NCI-H146 treated with DMSO at 0.1 percent for 48 hours (cell line): Measurements from ENCODE around the gene TNNT2.

Experiments used
- DNase-seq: peaks from one replicate; lab custom pipeline; 2025; ENCODE audit not compliant: unreplicated experiment; lab: John Stamatoyannopoulos, UW

Gene TNNT2

DNA sequence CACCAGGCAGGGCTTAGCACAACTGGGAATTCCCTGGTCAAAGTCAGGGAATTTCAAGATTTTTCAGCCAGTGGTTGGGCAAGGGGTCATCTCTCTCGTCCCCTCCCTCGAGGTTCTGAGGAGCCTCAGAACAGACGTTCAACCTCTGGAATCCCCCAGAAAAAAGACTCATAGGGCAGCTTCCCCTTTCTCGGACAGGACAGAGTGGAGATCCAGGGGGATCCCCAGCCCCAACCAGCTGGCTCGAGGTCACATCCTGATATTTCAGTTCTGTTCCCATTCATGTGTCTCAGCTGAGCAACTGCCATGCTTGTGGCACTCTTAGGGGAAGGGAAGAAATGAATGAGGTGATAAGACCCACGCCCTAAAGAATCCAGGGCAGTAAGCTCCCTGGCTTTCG, 26.6 kb upstream of the TNNT2 start:
- DNase-seq, result no peak

DNA sequence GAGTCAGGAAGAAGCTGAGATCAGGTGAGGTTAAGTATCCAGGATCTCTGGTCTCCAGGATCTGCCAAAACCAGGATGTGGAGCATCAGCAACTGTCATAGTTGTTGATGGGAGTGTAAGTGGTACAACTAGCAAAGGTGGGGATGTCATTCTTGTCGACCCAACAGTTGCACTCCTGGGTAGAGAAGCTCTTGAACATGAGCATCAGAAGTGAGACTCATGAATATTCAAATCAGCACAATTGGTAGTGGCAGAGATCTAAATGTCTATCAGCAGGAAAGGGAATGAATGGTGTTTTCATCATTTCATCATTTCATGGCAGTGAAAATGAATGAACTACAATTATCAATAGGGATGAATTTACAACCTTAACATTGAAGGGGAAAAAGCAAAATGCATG, 25.9 kb upstream of the TNNT2 start:
- DNase-seq, result no peak

DNA sequence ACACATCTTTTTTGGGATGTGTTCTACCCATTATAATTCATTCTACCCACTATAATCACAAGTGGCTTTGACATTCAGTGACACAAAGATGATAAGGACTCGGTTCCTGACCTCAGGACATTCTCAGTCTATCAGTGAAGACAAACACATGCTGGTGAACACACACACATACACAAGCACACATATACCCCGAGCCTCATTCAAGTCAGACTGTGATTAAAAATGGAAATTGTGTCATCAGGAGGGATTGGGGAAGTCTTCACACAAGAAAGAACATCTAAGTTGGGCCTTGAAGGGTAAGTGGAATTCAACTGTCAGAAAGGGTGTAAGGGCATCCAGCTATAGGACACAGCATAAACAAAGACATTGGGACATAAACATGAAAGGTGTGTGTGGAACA, 24.2 kb upstream of the TNNT2 start:
- DNase-seq, result no peak

DNA sequence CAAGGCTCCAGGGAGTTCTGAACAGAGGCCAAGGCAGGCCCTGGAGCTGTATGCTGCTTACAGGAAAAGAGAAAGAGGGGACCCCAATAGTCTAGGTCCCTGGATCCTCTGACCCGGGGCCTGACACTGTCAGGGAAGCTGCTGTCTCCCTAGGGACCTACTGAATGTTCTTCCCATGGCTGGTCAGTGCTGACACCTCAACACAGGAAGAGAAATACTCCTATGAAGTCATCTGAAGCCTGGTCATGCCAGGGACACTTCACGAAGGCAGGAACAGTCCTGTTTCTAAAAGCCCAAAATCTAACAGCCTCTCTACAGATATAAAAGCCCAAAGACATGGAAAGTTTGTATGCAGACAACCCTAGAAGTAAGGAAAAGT, 23.4 kb upstream of the TNNT2 start:
- DNase-seq, result no peak

DNA sequence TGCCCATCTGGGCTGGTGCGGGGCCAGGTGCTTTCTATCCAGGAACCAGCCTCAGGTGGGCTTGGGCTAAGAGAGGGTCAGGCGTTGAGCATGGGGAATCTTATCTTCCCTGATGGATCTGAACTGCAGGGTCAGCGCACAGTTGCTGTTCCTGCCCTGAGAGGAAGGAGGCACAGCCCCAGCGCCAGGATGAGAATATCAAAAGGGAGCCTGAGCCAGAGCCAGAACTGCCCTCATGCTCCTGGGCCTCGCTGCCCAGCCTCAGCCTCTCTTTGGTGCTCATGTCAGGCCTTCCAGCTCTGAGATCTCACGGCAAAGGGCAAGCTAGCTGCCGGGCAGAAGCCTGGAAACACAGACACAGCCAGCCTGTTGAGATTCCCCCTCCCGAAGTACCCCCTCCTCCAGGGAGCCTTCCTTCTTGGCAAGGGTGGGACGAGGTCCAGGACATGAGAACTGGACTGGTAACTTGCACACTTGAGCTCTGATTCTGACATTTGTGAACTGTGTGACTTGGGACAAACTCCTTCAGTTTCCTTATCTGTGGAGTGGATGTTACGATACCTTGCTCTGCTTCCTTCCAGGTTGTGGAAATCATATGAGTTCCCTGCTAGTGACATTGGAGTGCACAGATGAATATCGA, 22.9 kb upstream of the TNNT2 start:
- DNase-seq, result no peak

DNA sequence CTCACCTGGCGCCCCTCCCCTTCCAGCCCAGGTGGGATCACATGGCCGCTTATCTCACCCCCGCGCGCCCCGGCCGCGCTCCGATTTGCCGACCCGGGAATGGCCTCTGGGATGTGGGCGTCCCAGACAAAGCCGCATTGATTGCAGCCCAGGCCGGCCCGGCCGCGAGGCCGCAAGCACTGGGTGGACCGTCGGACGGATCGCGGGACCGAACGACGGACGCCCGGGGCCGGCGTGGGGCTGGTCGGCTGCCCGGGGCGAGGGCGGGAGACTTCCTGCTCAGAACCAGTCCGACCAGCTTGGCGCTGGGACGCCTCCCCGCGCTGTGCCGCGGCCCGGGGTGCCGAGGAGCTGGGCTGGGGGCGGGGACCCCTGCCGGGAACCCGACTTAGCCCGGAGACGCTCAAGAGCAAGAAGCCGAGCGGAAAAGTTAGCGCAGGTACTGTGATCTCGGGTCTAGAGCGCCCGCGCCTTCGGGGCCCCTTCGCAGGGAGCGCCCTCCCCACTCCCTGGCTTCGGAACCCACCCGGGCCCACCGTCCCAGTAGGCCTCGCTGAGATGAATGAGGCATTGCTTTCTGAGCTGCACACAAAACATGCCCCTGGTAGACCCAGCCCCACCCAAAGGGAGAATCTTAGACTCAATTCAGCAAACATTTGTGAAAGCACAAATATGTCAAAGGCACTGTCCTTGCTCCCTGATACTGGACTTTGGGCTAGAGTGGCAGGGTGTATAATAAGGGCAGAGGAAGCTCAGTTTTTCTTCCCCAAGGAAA, 22.1 kb upstream of the TNNT2 start:
- DNase-seq, result peak; percentile 42

DNA sequence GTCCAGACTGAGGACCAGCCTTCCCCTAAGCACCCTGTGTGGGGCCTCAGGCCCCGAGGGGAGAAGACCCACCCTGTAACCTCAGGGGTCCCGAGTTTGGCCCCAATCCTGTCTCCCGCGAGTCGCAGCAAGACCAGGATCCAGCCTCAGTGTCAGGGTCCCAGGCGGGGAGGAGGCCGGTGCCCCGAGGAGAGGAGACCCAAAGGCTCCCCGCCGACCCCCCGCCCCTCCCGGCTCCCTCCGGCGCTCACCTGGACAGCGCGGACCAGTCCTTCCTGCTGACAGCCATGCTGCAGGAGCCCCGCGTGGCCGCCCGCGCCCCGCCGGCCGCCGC, 21.5 kb upstream of the TNNT2 start, which contains the start of gene LAD1:
Gene LAD1, minus strand, starts transcription at position 307 of the 334 bp plus-strand sequence. Its CDS starts 18 bp downstream, at position 289.
- no peak for DNase-seq

DNA sequence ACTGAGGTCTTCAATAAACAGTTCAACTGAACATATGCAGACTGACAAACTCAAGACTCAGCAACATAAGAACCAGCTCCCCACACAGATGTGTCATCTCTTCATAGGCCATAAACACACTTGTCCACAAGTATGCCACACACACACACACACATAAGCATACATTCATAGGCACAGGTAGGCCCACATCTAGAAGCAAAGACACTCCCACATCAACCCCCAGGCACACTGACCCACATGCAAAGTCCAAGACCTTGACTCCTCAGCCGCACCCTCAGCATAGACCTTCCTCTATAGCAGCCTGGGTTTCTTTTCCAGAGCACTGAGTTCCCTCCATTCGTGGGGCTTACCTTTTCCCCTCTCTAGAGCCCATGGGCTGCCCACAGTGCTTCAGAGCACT, 20.2 kb upstream of the TNNT2 start:
- DNase-seq, result no peak

DNA sequence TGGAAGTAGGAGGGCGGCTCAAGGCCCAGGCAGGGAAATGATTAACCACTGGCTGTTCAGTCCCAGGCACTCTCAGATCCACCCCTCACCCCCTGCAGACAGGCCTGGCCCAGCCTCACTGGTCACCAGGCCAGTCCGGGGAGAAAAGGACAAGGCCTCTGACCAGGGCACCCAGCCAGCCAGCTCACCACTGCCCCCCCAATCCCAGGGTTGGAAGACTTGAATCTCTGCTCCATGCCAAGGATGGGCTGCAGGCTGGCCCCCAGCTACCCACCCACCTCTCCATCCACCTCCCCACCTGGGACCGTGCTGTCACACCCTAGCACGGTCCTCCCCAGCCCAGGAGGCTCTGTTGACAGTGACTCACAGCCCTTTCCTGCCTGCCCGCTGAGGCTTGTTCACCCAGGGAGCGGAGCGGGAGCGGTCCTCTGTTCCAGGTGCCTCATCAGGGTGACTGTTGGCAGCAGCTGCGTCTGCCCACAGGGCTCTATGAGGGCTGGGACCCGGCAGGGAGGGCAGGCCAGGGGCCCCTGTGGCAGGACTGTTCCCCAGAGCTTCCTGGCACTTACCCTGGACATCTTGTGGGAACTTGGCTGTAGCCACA, 19.5 kb upstream of the TNNT2 start:
- no peak for DNase-seq

DNA sequence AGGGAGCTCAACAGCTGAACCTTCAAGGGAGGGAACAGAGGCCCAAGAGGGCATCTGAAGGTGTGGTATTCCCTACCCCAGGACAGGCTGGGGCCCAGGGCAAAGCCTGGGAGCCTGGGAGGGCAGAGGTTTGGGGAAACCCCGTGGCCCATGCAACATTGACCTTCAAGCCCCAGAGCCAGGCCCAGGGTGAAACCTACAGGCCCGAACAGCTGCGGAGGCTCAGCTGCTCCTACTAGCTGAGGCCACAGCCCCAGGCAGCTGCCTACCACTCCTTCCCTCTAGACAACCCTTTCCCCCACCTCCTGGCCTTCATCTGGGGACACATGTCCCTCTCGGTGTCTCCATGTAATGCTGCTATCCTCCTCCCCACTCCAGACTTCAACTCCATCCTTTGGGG, 18.5 kb upstream of the TNNT2 start:
- no peak for DNase-seq

DNA sequence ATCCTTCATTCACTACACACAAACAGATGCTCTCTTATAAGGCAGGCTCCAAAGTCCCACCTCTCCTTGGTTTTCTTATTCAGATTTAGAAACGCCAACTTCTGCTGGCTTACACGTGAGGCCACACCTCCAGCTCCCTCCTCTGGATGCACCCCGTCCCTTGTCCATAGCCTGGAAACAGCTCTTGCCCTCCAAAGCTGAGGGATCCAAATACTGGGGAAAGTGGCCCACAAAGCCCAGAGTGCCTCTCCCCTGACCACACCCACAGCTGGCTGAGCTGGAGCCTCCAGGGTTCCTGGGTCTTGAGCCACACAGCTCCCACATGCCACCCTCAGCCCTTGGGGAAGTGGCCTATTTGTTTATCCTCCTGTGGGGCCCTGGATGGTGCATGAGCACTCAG, 17.1 kb upstream of the TNNT2 start:
- no peak for DNase-seq

DNA sequence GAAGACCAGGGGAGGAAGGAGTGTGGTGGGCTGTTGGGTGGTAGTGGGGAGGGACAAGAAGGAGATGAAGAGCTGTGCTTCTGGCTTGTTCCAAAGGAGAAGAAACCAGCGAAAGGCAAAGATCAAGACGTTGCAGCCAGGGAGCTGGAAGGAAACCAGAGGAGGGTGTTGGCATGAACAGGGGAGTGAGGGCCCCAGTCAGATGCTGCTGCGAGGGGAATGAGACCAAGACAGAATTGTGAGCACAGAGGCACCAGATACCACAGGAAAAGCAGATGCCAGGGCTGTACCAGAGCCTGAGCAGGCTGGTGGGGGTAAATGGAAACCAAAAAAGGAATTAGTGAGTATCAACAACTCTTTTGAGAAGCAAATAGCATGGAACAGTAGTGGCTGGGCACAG, 15.6 kb upstream of the TNNT2 start:
- DNase-seq, result no peak

DNA sequence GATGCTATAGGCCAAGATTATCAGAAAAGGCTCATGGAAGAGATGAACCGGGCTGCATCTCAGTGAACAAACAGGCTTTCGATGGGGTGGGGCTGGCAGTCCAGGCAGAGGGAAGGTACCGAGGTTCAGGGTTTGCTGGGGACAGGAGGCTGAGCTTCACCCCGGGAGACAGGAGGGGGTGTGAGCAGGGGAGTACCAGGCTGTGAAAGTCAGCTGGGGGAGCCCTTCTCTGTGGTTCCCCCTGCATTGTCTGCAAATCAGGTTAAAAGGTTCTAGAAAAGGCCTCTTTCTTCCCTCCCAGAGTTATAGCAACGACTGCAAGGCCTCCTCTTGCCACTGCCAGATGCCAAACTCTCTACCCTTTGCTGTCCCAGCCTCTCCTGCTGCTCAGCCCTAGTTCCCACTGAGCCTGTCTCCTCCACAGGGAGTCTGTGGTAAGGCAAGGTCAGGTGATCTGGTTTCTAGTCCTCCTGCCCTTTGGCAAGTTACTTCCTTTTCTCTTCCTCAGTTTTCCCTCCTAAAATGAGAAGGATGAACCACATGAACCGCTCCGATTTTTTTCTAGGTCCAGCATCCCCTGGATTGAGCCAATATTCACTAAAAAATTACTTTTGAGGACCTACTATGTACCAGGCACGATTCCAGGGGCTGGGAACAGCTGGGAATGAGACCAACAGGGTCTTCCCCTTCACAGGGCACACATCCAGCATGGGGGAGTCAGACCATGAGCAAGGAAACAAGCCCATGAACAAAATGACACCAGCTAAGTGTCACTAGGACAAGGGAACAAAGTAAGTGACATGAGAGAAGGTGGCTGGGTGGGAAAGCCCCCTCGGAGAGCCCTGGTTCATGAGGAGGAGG, 14.4 kb upstream of the TNNT2 start:
- no peak for DNase-seq

DNA sequence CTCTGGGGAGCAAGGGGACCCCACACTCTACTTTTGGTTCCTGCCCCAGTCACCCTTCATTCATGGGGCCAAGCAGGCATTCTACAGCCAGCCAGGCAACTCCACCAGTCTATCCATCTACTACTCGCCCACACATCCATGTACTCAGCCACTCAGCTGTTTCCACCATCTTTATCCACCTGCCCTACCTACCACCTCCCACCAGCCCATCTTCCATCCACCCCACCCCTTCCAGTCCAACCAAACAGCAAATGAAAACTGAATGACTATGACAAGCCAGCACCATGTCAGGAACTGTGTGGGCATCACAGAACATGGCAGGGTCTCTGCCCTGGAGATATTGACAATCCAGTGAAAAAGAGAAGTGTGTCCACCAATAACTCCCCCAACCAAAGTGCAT, 13.7 kb upstream of the TNNT2 start:
- DNase-seq, result no peak

DNA sequence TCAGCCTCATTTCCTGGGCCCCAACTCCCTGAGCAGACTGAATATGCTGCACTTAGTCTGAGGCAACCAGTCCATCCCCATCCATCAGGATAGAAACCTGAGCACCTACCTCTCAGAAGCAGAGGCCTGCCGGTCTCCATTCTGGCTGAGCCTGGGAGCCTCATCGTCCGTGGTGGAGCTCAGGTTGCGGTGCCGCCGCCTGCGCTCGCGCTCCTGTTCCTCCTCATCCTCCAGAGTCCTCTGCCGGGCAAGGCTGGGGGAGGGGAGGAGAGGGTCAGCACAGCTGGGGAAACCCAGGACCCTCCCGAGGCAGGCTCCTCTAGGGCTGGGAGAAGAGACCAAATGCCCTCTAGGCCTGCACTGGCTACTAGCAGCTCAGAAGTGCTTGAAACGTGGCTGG, 11.6 kb upstream of the TNNT2 start:
- DNase-seq, result no peak

DNA sequence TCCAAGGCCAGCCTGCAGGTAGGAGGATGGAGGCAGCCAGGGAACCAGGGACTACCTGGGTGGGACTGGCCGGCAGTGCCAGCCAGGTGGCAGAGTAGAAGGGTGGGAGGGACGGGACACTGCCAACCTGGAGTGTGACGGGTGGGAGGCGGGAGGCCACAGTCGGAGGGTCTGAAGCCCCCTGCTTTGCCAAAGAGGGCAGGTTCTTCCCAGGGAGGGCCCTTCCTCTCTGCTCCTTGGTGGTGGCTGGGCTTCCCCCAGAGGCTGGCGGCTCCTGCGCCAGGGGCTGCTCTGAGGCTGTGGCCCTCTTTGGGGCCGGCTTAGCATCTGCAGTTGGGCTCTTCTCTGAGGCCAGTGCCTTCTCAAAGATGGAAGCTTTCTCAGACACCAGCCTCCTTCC, 8.7 kb upstream of the TNNT2 start:
- no peak for DNase-seq

DNA sequence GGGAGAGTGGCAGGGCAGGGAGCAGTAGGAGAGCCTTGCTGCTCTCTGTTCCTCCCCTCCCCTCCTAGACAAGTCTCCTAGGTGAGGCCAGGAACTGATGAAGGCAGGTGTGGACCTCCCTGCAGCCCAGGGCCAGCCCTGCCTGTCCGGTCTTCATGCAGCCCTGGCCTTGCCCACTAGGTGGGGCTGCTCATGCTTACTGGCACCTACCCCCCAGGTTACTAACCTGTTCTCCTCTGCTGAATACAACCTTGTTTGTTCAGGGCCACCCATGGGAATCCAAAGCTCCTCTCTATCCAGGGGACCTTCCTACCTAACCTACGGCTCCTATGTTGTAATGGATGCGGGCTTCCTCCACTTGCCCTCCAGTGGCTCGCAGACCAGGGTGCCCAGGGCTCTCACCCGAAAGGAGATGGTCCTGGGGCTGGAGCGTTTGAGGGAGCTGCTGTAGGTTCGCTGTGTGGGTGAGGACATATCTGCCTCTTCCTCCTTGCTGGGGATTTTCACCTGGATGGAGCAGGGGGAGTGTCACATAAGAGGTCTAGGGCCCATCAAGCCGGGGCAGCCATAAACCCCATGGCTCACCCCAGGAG, 7.9 kb upstream of the TNNT2 start:
- peak; percentile 31 for DNase-seq

DNA sequence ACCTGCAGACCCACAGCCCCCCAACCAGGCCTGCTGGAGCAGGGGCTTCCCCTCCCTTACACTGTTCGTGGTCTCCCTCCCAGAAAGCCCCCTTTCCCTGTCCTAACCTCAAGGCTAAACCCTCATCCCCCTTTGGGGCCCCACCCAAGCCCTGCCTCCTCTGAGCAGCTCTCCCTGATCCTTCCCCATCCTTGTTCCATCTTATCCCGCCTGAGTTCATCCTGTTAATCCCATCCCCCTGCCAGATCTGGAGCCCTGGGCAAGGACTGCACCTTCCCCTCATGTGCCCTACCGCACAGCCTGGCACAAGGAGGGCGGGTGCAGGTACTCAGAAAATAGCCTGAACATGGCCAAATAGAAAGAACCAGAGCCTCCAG, 6.9 kb upstream of the TNNT2 start:
- no peak for DNase-seq

DNA sequence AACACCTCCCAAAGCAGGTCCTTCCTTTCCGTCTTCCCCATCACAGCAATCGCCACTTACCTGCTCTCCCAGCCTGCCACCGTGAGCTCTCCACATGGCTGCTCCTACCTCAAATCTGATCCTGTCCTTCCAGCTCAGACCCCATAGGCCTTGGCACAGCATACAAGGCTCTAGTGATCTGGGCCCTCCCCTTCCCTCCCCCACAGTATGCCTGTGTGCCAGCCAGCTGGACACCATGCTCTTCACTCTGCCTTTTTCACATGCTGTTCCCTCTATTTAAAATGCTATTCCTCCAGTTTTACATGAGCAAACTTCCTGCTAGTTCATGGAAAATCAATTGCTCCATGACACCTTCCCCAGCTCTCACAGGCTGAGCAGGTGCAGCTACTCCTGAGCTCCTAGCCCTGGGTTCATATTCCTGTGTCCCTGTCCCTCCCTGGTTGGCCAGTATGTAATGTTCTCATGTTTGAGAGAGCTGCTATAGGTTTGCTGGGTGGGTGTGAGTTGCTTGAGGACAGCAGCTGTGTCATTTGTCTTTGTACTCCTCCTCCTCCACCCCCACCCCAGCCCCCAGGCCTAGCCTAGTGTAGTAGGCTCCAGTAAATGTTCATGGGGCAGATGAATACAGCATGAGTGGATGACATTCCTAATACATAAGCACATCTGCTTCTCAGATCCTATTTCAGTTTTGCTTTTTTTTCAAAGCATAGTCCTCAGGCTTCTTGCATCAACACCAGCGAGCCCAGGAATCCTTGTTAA, 6.3 kb upstream of the TNNT2 start:
- peak; percentile 21 for DNase-seq

DNA sequence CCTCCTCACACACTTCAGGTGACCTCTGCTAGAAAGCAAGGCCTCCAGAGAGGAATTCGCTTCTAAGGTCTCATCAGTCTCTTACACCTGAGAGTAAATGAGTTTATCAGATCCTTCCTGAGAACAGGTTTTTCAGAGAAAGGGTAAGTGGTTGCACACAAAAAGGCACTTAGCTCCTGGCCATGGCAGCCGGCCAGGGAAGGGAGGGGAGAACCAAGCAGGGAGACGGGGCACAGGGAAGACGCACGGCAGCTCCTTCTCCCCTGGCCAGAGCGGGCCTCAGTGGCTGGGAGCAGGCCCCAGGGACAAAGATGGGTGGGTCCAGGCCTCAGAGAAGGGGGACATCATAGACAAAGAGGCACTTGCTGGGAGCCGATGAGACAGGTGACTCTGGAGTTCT, 3.6 kb upstream of the TNNT2 start:
- DNase-seq, result no peak
